Activated naive CD8-positive, alpha-beta T cell treated with anti-CD3 and anti-CD28 coated beads, Interleukin-2, amount 10 ng/mL, durations not matched to agents 7 days and 5 days (primary cell): Measurements from ENCODE around the gene MNAT1. TPM values are rescaled to one million over a fixed set of nuclear protein-coding genes. Genes with fewer than 3 reads are reported as not detected.
"Not testable (repeated sequence)": the region's sequence is repeated elsewhere in the genome, so short reads cannot be mapped to it uniquely, and the experiment has no call there.

Experiments
- ATAC-seq: fragments of 150-1000 bp; cut with Tn5 transposase; one replicate; pipeline ENCODE4 v1.10.0; 2021; ENCODE audit warnings: low read depth, moderate library complexity
- POLR2A ChIA-PET: fragments of 350-600 bp; sonication (Branson Sonifier 250); formaldehyde crosslinking; loops from one replicate; lab custom pipeline; 2021; ENCODE audit warnings: antibody characterized with exemption; lab: Charles Lee
- DNase-seq: peaks from one replicate; pipeline ENCODE4 v3.0.0; 2021
- H3K27ac Mint-ChIP-seq: one replicate; pipeline ENCODE4 v1.8.0; 2022; ENCODE audit warnings: mild to moderate bottlenecking, mixed read lengths
- H3K27me3 Mint-ChIP-seq: one replicate; pipeline ENCODE4 v1.8.0; 2022; ENCODE audit warnings: mild to moderate bottlenecking, moderate library complexity, mixed read lengths
- H3K36me3 Mint-ChIP-seq: one replicate; pipeline ENCODE4 v1.8.0; 2021; ENCODE audit warnings: mild to moderate bottlenecking, mixed read lengths
- H3K4me1 Mint-ChIP-seq: one replicate; pipeline ENCODE4 v1.8.0; 2021; ENCODE audit warnings: mixed read lengths
- H3K4me3 Mint-ChIP-seq: one replicate; pipeline ENCODE4 v1.8.0; 2022; ENCODE audit warnings: mild to moderate bottlenecking, moderate library complexity, mixed read lengths
- H3K9me3 Mint-ChIP-seq: one replicate; pipeline ENCODE4 v1.8.0; 2021; ENCODE audit warnings: mixed read lengths
- total RNA-seq, 2 experiments: library from RNA; stranded (reverse); gene quantifications; one replicate each; pipeline ENCODE4 v1.2.3, GENCODE V29; 2021

The MNAT1 gene
- total RNA-seq, 2 experiments from 2014 or later = 33.5 to 33.9 TPM

- peak overlapping the region; percentile 92 for H3K4me3 Mint-ChIP-seq
- no peak overlapping the region for H3K27ac Mint-ChIP-seq
- peak; percentile 16 for ATAC-seq
- peak; percentile 56 for DNase-seq
- peaks cover 80% of the 10 kb centered on the region for H3K27me3 Mint-ChIP-seq
- H3K36me3 Mint-ChIP-seq = no peaks in the 10 kb centered on the region
- peaks cover 18% of the 10 kb centered on the region for H3K4me1 Mint-ChIP-seq
- peaks cover 2% of the 10 kb centered on the region for H3K9me3 Mint-ChIP-seq
- POLR2A ChIA-PET = interaction anchor here (0.6 to 1.3 kb wide), 3 partner anchors 11 to 31 kb away, joined by 3 to 5 read pairs (median 3); partner anchors contain the start of gene MNAT1
Measured at GRCh38 chr14:60722357-60723115, 12.0 kb upstream of the MNAT1 start.

- DNase-seq = peak; percentile 54
- POLR2A ChIA-PET = no interaction called here
- no peaks in the 10 kb centered on the region for H3K36me3 Mint-ChIP-seq
Measured at GRCh38 chr14:60723116-60723906, 11.2 kb upstream of the MNAT1 start.

DNA sequence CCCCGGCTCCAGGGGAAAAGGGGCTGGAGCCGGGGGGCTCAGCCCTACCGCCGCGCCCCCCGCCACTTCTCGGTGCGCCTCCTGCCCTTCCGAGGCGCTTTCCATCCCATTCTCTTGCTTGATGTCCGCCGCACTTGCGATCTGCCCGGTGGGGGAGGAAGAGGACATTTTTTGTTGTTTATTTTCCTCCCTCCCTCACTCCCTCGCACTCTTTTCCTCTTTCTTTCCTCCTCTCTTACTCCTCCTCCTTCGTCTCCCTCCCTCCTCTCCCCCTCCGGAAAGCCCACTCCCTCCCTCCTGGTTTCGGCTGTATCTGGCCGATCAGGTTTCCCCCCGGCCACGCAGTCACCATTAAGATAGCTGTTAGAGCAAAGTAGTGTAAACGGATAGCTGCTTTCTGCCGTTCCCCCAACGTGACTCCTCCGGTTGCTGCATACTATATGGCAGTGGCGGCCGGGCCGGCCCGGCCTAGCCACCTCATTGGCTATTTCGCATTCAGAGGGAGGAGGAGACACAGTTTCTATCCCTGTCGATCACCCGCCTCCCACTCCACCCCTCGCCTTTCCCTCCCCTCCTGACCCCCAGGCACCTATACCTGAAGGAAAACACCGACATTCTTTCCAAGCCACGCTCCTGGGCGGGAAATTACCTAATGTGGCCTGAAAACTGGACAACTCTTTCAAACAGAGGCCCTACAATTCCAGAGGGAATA is 10.5 kb upstream of the MNAT1 start, which contains the start of gene SIX4:
Gene SIX4 (minus strand): TSS at position 445 of the 712 bp plus-strand sequence. CDS start 277 bp downstream, at position 168.
- DNase-seq (peak; percentile 31), ATAC-seq (peak; percentile 20)
- Mint-ChIP-seq H3K27me3 (peaks cover 83% of the 10 kb centered on the region), H3K9me3 (peaks cover 4% of the 10 kb centered on the region), H3K4me1 (peaks cover 18% of the 10 kb centered on the region), H3K36me3 (no peaks in the 10 kb centered on the region), H3K4me3 (peak within 1 kb of the TSS; percentile 92), H3K27ac (peak within 1 kb of the TSS; percentile 14)
- POLR2A ChIA-PET = no interaction called here

More at GRCh38 chr14:60723116-60723906, 11.2 kb upstream of the MNAT1 start:
- H3K27ac Mint-ChIP-seq = no peak overlapping the region
- peaks cover 83% of the 10 kb centered on the region for H3K27me3 Mint-ChIP-seq
- H3K4me3 Mint-ChIP-seq = peak overlapping the region; percentile 92
- ATAC-seq = peak; percentile 43
- peaks cover 4% of the 10 kb centered on the region for H3K9me3 Mint-ChIP-seq
- H3K4me1 Mint-ChIP-seq = peaks cover 18% of the 10 kb centered on the region

- peaks cover 17% of the 10 kb centered on the region for H3K4me1 Mint-ChIP-seq
- H3K27ac Mint-ChIP-seq, H3K36me3 Mint-ChIP-seq, ATAC-seq, DNase-seq, H3K9me3 Mint-ChIP-seq, H3K4me3 Mint-ChIP-seq, POLR2A ChIA-PET: not testable (repeated sequence)
- peaks cover 53% of the 10 kb centered on the region for H3K27me3 Mint-ChIP-seq
Measured at GRCh38 chr14:60731291-60731690, 3.3 kb upstream of the MNAT1 start.

DNA sequence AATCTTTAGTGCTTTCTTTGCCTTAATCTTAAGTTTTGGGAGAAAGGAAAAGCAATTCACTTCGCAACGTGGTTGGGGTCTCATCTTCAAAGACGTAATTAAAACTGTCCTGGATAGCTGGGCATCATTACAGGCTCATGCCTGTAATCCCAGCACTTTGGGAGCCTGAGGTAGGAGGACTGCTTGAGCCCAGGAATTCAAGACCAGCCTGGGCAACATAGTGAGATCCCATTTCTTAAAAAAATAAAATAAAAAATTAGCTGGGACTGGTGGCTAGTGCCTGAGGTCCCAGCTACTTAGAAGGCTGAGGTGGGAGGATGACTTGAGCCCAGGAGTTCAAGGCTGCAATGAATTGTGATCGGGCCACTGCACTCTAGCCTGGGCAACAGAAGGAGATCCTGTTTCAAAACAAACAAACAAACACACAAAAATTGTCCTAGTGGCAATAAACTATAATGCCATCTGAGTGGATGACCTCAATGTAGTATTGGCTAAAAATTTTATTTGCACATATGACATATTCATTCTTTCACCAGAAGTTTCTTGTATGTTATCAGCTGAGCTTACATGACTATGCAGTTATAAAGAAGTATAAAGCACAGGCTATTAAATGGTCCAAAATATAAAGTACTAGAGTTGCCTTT is 1.6 kb upstream of the MNAT1 start:
- ATAC-seq = no peak
- Mint-ChIP-seq H3K36me3 (peaks cover 3% of the 10 kb centered on the region), H3K4me3 (no peak overlapping the region), H3K9me3 (no peaks in the 10 kb centered on the region), H3K4me1 (peaks cover 11% of the 10 kb centered on the region), H3K27ac (no peak overlapping the region), H3K27me3 (peaks cover 37% of the 10 kb centered on the region)
- POLR2A ChIA-PET = interaction anchor here (1.6 kb wide), 1 partner anchor 11 kb away, joined by 3 read pairs; no protein-coding TSS in a partner anchor
- DNase-seq = no peak

- DNase-seq (no peak), ATAC-seq (no peak)
- Mint-ChIP-seq H3K4me3 (peak overlapping the region; percentile 91), H3K9me3 (no peaks in the 10 kb centered on the region), H3K4me1 (peaks cover 15% of the 10 kb centered on the region), H3K36me3 (peaks cover 3% of the 10 kb centered on the region), H3K27ac (no peak overlapping the region), H3K27me3 (peaks cover 12% of the 10 kb centered on the region)
- POLR2A ChIA-PET = no interaction called here
Measured at GRCh38 chr14:60735416-60735815, 855 bp downstream of the MNAT1 start.

- peaks cover 3% of the 10 kb centered on the region for H3K36me3 Mint-ChIP-seq
- DNase-seq (no peak), ATAC-seq (no peak)
- peaks cover 5% of the 10 kb centered on the region for H3K27me3 Mint-ChIP-seq
- POLR2A ChIA-PET = no interaction called here
- no peaks in the 10 kb centered on the region for H3K9me3 Mint-ChIP-seq
- no peak overlapping the region for H3K4me3 Mint-ChIP-seq
- no peak overlapping the region for H3K27ac Mint-ChIP-seq
- H3K4me1 Mint-ChIP-seq = peaks cover 15% of the 10 kb centered on the region
Measured at GRCh38 chr14:60736494-60736893, 1.9 kb downstream of the MNAT1 start.

DNA sequence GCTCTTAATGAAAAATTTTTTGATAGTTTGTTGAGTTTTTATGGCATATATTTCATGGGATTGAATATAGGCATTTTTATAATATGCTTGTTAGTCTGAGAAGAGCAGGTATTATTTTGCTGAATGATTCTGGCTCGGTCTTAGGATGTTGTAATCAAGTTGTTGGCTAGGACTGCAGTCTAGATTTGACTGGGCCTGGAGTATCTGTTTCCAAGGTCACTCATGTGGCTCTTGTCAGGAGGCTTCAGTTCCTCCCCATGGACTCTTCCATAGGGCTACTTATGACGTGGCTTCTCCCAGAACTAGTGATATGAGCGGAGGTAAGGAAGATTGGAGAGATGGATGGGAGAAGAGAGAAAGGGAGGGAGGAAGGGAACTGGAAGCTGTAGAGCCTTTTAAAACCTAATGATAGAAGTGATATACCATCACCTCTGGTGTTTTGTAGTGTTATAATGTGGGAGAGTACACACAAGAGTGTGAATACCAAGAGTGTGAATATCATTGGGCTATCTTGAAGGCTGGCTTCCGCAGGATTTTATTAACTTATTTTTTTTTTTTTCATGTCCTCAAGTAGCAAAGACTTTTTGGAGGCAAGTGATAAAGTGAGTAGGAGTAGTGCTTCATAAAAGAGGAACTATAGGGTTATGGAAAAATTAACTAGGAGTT is 4.4 kb downstream of the MNAT1 start:
- peaks cover 4% of the 10 kb centered on the region for H3K27me3 Mint-ChIP-seq
- POLR2A ChIA-PET = no interaction called here
- DNase-seq = no peak
- peaks cover 2% of the 10 kb centered on the region for H3K9me3 Mint-ChIP-seq
- peaks cover 11% of the 10 kb centered on the region for H3K36me3 Mint-ChIP-seq
- ATAC-seq = no peak
- no peak overlapping the region for H3K27ac Mint-ChIP-seq
- peaks cover 15% of the 10 kb centered on the region for H3K4me1 Mint-ChIP-seq
- H3K4me3 Mint-ChIP-seq = no peak overlapping the region

DNA sequence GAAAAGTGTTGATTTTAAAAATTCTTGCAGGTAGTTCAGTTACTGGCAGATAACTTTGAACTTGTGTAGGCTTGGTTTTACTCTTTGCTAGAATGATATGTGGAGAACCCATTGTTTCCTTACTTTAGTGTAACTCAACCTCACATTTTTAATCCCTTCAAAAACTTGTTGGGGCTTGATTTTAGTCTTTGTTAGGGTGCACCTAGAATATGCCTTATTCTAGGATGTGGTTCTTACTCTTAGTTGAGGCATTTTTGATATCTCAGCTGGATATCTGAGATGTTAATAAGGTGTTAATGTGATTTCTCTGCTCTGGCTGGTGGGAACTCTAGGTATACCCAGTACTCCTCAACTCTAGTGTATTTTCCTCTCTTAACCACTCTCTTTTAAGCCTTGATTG is 10.0 kb downstream of the MNAT1 start:
- ATAC-seq = no peak
- no peak for DNase-seq
- peaks cover 7% of the 10 kb centered on the region for H3K9me3 Mint-ChIP-seq
- peaks cover 2% of the 10 kb centered on the region for H3K27me3 Mint-ChIP-seq
- no peak overlapping the region for H3K27ac Mint-ChIP-seq
- peaks cover 21% of the 10 kb centered on the region for H3K36me3 Mint-ChIP-seq
- peaks cover 5% of the 10 kb centered on the region for H3K4me1 Mint-ChIP-seq
- POLR2A ChIA-PET = no interaction called here
- no peak overlapping the region for H3K4me3 Mint-ChIP-seq

- DNase-seq (no peak), ATAC-seq (peak; percentile 91)
- H3K4me1 Mint-ChIP-seq = peaks cover 41% of the 10 kb centered on the region
- peak overlapping the region; percentile 96 for H3K27ac Mint-ChIP-seq
- no peaks in the 10 kb centered on the region for H3K9me3 Mint-ChIP-seq
- peaks cover 11% of the 10 kb centered on the region for H3K36me3 Mint-ChIP-seq
- POLR2A ChIA-PET = interaction anchor here (0.6 to 1.2 kb wide), 4 partner anchors 31 to 657 kb away, joined by 3 read pairs; partner anchors contain the start of gene PPM1A
- peak overlapping the region; percentile 78 for H3K4me3 Mint-ChIP-seq
- H3K27me3 Mint-ChIP-seq = no peaks in the 10 kb centered on the region
Measured at GRCh38 chr14:60753264-60754119, 18.9 kb downstream of the MNAT1 start.

DNA sequence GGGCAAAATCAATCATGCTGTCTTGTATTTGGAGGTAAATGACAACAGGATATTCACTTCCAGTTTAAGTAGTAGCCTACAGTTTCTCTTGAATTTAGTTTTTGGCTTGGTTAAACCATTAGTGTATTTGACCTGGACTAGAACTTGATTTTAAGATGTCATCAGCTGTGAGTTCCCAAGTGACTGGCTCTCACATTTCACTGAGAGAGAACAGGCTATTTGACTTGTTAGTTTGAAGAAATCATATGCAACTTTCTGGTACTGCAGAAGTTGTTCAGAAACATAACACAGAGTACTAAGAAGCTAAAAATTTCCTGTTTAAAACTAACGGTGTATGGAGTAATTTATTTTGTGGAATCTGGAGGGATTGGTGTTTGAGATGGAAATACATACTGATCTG is 22.3 kb downstream of the MNAT1 start:
- Mint-ChIP-seq H3K4me3 (no peak overlapping the region), H3K36me3 (peaks cover 19% of the 10 kb centered on the region)
- no peak for ATAC-seq

More for the DNA sequence above, 22.3 kb downstream of the MNAT1 start:
- no peaks in the 10 kb centered on the region for H3K9me3 Mint-ChIP-seq
- H3K4me1 Mint-ChIP-seq = peaks cover 52% of the 10 kb centered on the region
- POLR2A ChIA-PET = no interaction called here
- DNase-seq = no peak
- peaks cover 9% of the 10 kb centered on the region for H3K27me3 Mint-ChIP-seq
- H3K27ac Mint-ChIP-seq = no peak overlapping the region
